ENCODE results near the gene KMT2B. TPM values are rescaled to one million over a fixed set of nuclear protein-coding genes. Genes with fewer than 3 reads are reported as not detected.
"Not testable (repeated sequence)": the region's sequence is repeated elsewhere in the genome, so short reads cannot be mapped to it uniquely, and the experiment has no call there.

The KMT2B gene
- total RNA-seq, 1 donor from 2014 or later = 60.0 TPM

- intact Hi-C loops (cut with micrococcal nuclease) = not testable (repeated sequence)
These were observed 6.3 kb downstream of the KMT2B start for GRCh38 chr19:35724132-35724531.

- intact Hi-C loops (cut with micrococcal nuclease) = no loop called here
These were observed 6.8 kb downstream of the KMT2B start for GRCh38 chr19:35724560-35724959.

DNA sequence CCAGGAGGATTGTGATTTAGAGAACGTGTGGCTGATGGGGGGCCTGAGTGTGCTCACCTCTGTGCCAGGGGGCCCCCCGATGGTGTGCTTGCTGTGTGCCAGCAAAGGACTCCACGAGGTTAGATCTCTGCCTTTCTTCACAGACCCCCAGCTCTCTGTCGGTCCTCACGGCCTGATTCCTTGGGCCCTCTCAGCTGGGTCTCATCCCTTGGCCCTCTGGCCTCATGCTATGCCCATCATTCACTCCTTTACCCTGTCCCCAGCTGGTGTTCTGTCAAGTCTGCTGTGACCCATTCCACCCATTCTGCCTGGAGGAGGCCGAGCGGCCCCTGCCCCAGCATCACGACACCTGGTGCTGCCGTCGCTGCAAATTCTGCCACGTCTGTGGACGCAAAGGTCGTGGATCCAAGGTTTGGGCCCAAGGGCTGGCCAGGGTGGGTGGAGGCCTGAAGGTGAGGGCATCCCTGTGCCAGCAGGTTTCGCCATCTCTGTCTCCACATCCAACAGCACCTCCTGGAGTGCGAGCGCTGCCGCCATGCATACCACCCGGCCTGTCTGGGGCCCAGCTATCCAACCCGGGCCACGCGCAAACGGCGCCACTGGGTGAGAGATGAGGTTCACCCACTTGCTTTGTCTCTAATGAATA, 7.5 kb downstream of the KMT2B start:
- intact Hi-C loops (cut with micrococcal nuclease) = no loop called here

DNA sequence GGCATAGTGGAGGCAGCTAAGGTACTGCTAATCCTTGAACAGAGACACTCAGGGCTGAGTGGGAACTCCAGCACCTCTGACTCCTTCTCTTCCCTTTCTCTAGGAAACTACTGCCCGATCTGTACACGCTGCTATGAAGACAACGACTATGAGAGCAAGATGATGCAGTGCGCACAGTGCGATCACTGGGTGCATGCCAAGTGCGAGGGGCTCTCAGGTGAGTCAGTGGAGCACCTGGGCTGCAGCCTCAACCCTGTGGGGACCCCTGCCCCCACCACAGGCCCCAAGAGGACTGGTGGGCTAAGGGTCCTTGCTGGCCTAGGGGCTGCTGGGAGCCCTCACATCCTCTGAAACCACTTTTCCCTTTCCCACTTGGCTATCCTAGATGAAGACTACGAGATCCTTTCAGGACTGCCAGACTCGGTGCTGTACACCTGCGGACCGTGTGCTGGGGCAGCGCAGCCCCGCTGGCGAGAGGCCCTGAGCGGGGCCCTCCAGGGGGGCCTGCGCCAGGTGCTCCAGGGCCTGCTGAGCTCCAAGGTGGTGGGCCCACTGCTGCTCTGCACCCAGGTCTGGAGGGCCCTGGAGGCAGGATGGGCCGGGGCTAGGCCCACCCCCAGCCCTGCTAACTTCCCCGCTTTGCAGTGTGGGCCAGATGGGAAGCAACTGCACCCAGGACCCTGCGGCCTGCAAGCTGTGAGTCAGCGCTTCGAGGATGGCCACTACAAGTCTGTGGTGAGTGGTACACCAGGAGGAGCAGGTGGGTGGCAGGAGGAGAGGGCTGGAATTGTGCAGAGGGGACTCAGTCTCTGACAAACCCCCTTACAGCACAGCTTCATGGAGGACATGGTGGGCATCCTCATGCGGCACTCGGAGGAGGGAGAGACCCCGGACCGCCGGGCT, 9.5 kb downstream of the KMT2B start:
- intact Hi-C loops (cut with micrococcal nuclease) = no loop called here

- intact Hi-C loops (cut with micrococcal nuclease) = no loop called here
These were observed 10.3 kb downstream of the KMT2B start for GRCh38 chr19:35727956-35728706.

DNA sequence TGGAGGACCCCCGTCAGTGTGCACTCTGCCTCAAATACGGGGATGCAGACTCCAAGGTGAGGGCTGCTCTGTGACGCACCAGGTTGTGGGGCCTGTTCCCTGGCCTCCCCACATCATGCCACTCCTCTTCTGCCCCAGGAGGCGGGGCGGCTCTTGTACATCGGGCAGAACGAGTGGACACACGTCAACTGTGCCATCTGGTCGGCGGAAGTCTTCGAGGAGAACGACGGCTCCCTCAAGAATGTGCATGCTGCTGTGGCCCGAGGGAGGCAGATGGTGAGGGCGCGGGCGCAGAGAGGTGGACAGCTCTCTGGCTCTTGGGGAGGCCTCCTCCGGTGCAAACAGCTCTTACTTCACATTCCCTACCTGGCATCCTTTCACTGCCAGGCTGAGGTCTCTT, 11.2 kb downstream of the KMT2B start:
- intact Hi-C loops (cut with micrococcal nuclease) = no loop called here

DNA sequence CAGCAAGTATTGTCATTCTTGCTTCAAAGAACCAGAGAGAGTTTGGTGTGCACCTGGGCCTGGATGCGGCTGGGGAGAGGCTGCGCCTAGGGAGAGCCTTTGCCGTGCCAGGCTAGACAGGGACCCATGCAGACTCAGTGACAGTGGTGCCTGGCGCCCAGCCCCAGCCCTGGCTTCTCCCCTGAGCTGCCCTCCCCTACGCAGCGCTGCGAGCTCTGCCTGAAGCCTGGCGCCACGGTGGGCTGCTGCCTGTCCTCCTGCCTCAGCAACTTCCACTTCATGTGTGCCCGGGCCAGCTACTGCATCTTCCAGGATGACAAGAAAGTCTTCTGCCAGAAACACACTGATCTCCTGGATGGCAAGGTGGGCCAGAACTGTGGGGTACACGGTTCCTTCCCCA, 12.0 kb downstream of the KMT2B start:
- intact Hi-C loops (cut with micrococcal nuclease) = no loop called here

DNA sequence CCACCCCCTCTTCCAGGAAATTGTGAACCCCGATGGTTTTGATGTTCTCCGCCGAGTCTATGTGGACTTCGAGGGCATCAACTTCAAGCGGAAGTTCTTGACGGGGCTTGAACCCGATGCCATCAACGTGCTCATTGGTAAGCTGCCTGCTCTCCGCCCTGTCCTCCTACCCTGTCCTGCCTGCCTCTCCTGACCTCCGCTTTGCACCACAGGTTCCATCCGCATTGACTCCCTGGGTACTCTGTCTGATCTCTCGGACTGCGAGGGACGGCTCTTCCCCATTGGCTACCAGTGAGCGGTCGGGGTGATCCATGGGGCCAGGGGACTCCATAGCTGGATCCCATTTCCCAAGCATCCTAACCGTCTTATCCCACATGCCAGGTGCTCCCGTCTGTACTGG, 12.5 kb downstream of the KMT2B start:
- intact Hi-C loops (cut with micrococcal nuclease) = no loop called here

GRCh38 chr19:35731353-35731752, 13.6 kb downstream of the KMT2B start:
- intact Hi-C loops (cut with micrococcal nuclease) = no loop called here

- intact Hi-C loops (cut with micrococcal nuclease) = no loop called here
These were observed 14.1 kb downstream of the KMT2B start for GRCh38 chr19:35731779-35732405.

- intact Hi-C loops (cut with micrococcal nuclease) = no loop called here
These were observed 14.9 kb downstream of the KMT2B start for GRCh38 chr19:35732540-35733179.

- intact Hi-C loops (cut with micrococcal nuclease) = no loop called here
These were observed 15.7 kb downstream of the KMT2B start for GRCh38 chr19:35733180-35734125.

- intact Hi-C loops (cut with micrococcal nuclease) = no loop called here
These were observed 16.5 kb downstream of the KMT2B start for GRCh38 chr19:35734273-35734672.

- intact Hi-C loops (cut with micrococcal nuclease) = no loop called here
These were observed 17.1 kb downstream of the KMT2B start for GRCh38 chr19:35734889-35735288.

- intact Hi-C loops (cut with micrococcal nuclease) = no loop called here
These were observed 19.4 kb downstream of the KMT2B start for GRCh38 chr19:35736913-35737886.

GRCh38 chr19:35738021-35738886, 20.5 kb downstream of the KMT2B start:
- intact Hi-C loops (cut with micrococcal nuclease) = no loop called here

- intact Hi-C loops (cut with micrococcal nuclease) = no loop called here
These were observed 21.1 kb downstream of the KMT2B start for GRCh38 chr19:35738887-35739229.
